Gastroesophageal sphincter (tissue), 3 donors: Measurements from ENCODE around the gene KIAA0040.

Source experiments
- EP300 ChIP-seq: sonication (generic); formaldehyde crosslinking; IDR thresholded peaks from one replicate; pipeline ENCODE4 v1.6.1; 2017; ENCODE audit warnings: antibody characterized with exemption, mild to moderate bottlenecking
- POLR2A ChIP-seq, 2 donors: fragments of 450-650 bp; IDR thresholded peaks; one replicate each; pipeline ENCODE4 v1.6.1; 2017; ENCODE audit warnings: antibody characterized with exemption in 2 of 2, mild to moderate bottlenecking in 2 of 2, moderate library complexity in 1 of 2
- TF ChIP-seq, protein P1 (sequence below), 4 experiments: fragments of 200-600 bp in 2 of 4; fragments of 450-650 bp in 2 of 4; sonication (generic) in 1 of 4; IDR thresholded peaks; one replicate each; pipeline ENCODE4 v1.5.1; 2017 to 2019; ENCODE audit warnings: antibody characterized with exemption in 4 of 4, mild to moderate bottlenecking in 2 of 4, moderate library complexity in 2 of 4

- TF ChIP-seq, protein P1, sequence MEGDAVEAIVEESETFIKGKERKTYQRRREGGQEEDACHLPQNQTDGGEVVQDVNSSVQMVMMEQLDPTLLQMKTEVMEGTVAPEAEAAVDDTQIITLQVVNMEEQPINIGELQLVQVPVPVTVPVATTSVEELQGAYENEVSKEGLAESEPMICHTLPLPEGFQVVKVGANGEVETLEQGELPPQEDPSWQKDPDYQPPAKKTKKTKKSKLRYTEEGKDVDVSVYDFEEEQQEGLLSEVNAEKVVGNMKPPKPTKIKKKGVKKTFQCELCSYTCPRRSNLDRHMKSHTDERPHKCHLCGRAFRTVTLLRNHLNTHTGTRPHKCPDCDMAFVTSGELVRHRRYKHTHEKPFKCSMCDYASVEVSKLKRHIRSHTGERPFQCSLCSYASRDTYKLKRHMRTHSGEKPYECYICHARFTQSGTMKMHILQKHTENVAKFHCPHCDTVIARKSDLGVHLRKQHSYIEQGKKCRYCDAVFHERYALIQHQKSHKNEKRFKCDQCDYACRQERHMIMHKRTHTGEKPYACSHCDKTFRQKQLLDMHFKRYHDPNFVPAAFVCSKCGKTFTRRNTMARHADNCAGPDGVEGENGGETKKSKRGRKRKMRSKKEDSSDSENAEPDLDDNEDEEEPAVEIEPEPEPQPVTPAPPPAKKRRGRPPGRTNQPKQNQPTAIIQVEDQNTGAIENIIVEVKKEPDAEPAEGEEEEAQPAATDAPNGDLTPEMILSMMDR (IDR thresholded peaks at IDR 0.05): no peak
- no peak for TF ChIP-seq EP300
- no peak for TF ChIP-seq POLR2A (IDR thresholded peaks at IDR 0.05)
Measured at GRCh38 chr1:175220853-175221556, 28.4 kb upstream of the KIAA0040 start.
